Measurements from ENCODE around the gene RGL4. TPM values are rescaled to one million over a fixed set of nuclear protein-coding genes. Genes with fewer than 3 reads are reported as not detected.

Gene RGL4
- total RNA-seq, 4 donors from 2014 or later = 0.27 TPM; not detected in 3

DNA sequence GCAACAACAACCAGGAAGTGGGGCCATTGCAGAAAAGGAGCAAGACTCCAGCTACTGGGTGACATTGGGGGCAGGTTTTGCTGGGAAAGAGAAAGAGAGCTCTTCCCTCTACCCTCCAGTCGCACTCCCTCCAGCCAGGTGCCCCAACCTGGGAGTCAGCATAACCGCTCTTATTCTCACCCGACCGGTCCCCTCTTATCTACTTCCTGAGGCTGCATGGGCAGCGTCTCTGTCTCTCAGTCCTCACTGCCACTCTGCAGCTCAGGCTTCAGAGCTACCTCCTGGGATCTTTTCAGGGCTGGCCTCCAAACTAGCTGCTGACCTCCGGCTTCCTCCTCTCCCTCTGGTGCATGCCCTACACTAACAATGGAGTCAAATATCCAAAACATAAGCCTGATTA lies 55.0 kb downstream of the RGL4 start:
- Histone ChIP-seq H3K9me3 (peaks cover 0 to 10% (median 0%) of the 10 kb centered on the region in 3 donors), H3K27me3 (no peaks in the 10 kb centered on the region), H3K27ac (no peak overlapping the region), H3K4me1 (peaks cover 0 to 30% (median 9%) of the 10 kb centered on the region in 3 donors), H3K4me3 (no peak overlapping the region), H3K36me3 (peaks cover 0 to 51% of the 10 kb centered on the region in 2 donors)
- TF ChIP-seq, protein P1, sequence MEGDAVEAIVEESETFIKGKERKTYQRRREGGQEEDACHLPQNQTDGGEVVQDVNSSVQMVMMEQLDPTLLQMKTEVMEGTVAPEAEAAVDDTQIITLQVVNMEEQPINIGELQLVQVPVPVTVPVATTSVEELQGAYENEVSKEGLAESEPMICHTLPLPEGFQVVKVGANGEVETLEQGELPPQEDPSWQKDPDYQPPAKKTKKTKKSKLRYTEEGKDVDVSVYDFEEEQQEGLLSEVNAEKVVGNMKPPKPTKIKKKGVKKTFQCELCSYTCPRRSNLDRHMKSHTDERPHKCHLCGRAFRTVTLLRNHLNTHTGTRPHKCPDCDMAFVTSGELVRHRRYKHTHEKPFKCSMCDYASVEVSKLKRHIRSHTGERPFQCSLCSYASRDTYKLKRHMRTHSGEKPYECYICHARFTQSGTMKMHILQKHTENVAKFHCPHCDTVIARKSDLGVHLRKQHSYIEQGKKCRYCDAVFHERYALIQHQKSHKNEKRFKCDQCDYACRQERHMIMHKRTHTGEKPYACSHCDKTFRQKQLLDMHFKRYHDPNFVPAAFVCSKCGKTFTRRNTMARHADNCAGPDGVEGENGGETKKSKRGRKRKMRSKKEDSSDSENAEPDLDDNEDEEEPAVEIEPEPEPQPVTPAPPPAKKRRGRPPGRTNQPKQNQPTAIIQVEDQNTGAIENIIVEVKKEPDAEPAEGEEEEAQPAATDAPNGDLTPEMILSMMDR (IDR thresholded peaks at IDR 0.05) = no peak
- 80 to 89% methylated on average over 5 to 6 of the region's 6 CpGs for WGBS, 2 donors (ENCODE audit: low coverage in 1 of 2)
- no peak for ATAC-seq

Other genes starting within 250 kb of the RGL4 start
- gene IGLL1, start 110.7 kb upstream of the RGL4 start, total RNA-seq = not detected
- 1 to 10 TPM in 1 of 4 donors, not detected in 3; 2.2 TPM for gene DRICH1, start 58.7 kb upstream of the RGL4 start, total RNA-seq
- gene ZNF70, start 60.1 kb downstream of the RGL4 start, total RNA-seq = 1 to 10 TPM; 3.5 to 8.0 (median 5.5) TPM
- gene VPREB3, start 63.4 kb downstream of the RGL4 start, total RNA-seq = 1 to 10 TPM in 1 of 4 donors, not detected in 3; 1.9 TPM
- gene C22orf15, start 72.0 kb downstream of the RGL4 start, total RNA-seq = under 1 TPM in 2 of 4 donors, not detected in 2; 0.54 to 0.81 TPM
- 10 to 100 TPM in 3 of 4 donors, 1 to 10 TPM in 1; 2.0 to 40.6 (median 28.1) TPM for gene CHCHD10, start 77.0 kb downstream of the RGL4 start, total RNA-seq
- 10 to 100 TPM in 2 of 4 donors, 1 to 10 TPM in 2; 2.3 to 11.0 (median 9.7) TPM for gene MMP11, start 81.8 kb downstream of the RGL4 start, total RNA-seq
- 10 to 100 TPM; 27.9 to 58.8 (median 32.7) TPM for gene SMARCB1, start 96.0 kb downstream of the RGL4 start, total RNA-seq
- 1 to 10 TPM in 1 of 4 donors, not detected in 3; 1.7 TPM for gene DERL3, start 148.0 kb downstream of the RGL4 start, total RNA-seq
- 10 to 100 TPM in 3 of 4 donors, 1 to 10 TPM in 1; 7.3 to 39.8 (median 18.8) TPM for gene SLC2A11, start 166.9 kb downstream of the RGL4 start, total RNA-seq
- gene MIF, start 203.4 kb downstream of the RGL4 start, total RNA-seq = 100 to 1,000 TPM; 164 to 261 (median 237) TPM